T-helper 1 cell treated with Interleukin-12 subunit alpha and Interleukin-12 subunit beta and Interleukin-4 antibody, amounts not matched to agents 30 μg/mL and 1 μg/mL, for 36 hours (primary cell): ENCODE measurements around the gene DPH2.

Source experiments
- H3K27ac Mint-ChIP-seq: one replicate; pipeline ENCODE4 v1.8.0; 2021; ENCODE audit warnings: mild to moderate bottlenecking, mixed read lengths
- H3K27me3 Mint-ChIP-seq: one replicate; pipeline ENCODE4 v1.8.0; 2021; ENCODE audit warnings: low read depth, mixed read lengths
- H3K36me3 Mint-ChIP-seq: one replicate; pipeline ENCODE4 v1.8.0; 2021; ENCODE audit warnings: low read depth, mixed read lengths
- H3K4me1 Mint-ChIP-seq: one replicate; pipeline ENCODE4 v1.8.0; 2021; ENCODE audit warnings: low read depth, mixed read lengths
- H3K4me3 Mint-ChIP-seq: one replicate; pipeline ENCODE4 v1.8.0; 2021; ENCODE audit warnings: mild to moderate bottlenecking, moderate library complexity, mixed read lengths
- H3K9me3 Mint-ChIP-seq: one replicate; pipeline ENCODE4 v1.8.0; 2021; ENCODE audit warnings: mixed read lengths

The DPH2 gene

GRCh38 chr1:43980255-43981134, 10.7 kb downstream of the DPH2 start:
- Mint-ChIP-seq H3K4me1 (peaks cover 38% of the 10 kb centered on the region), H3K9me3 (no peaks in the 10 kb centered on the region), H3K36me3 (peaks cover 18% of the 10 kb centered on the region), H3K4me3 (peak overlapping the region; percentile 82), H3K27ac (no peak overlapping the region), H3K27me3 (no peaks in the 10 kb centered on the region)

GRCh38 chr1:43981135-43981491, 11.3 kb downstream of the DPH2 start:
- Mint-ChIP-seq H3K27ac (no peak overlapping the region), H3K27me3 (no peaks in the 10 kb centered on the region), H3K36me3 (peaks cover 18% of the 10 kb centered on the region), H3K9me3 (no peaks in the 10 kb centered on the region), H3K4me3 (no peak overlapping the region), H3K4me1 (peaks cover 32% of the 10 kb centered on the region)

- Mint-ChIP-seq H3K27ac (no peak overlapping the region), H3K4me1 (peaks cover 28% of the 10 kb centered on the region), H3K9me3 (no peaks in the 10 kb centered on the region), H3K4me3 (no peak overlapping the region), H3K27me3 (no peaks in the 10 kb centered on the region), H3K36me3 (peaks cover 18% of the 10 kb centered on the region)
Measured at GRCh38 chr1:43981636-43982035, 11.8 kb downstream of the DPH2 start.

- no peaks in the 10 kb centered on the region for H3K27me3 Mint-ChIP-seq
- H3K4me1 Mint-ChIP-seq: peaks cover 23% of the 10 kb centered on the region
- H3K4me3 Mint-ChIP-seq: no peak overlapping the region
- H3K36me3 Mint-ChIP-seq: peaks cover 12% of the 10 kb centered on the region
- H3K27ac Mint-ChIP-seq: no peak overlapping the region
- no peaks in the 10 kb centered on the region for H3K9me3 Mint-ChIP-seq
Measured at GRCh38 chr1:43982241-43982640, 12.4 kb downstream of the DPH2 start.

GRCh38 chr1:43982808-43983207, 13.0 kb downstream of the DPH2 start:
- no peak overlapping the region for H3K27ac Mint-ChIP-seq
- H3K9me3 Mint-ChIP-seq: no peaks in the 10 kb centered on the region
- no peak overlapping the region for H3K4me3 Mint-ChIP-seq
- H3K27me3 Mint-ChIP-seq: no peaks in the 10 kb centered on the region
- peaks cover 6% of the 10 kb centered on the region for H3K36me3 Mint-ChIP-seq
- H3K4me1 Mint-ChIP-seq: peaks cover 18% of the 10 kb centered on the region

GRCh38 chr1:43983253-43983899, 13.6 kb downstream of the DPH2 start:
- Mint-ChIP-seq H3K27ac (no peak overlapping the region), H3K4me1 (peaks cover 16% of the 10 kb centered on the region)

GRCh38 chr1:43984855-43985254, 15.0 kb downstream of the DPH2 start:
- no peaks in the 10 kb centered on the region for H3K9me3 Mint-ChIP-seq
- no peaks in the 10 kb centered on the region for H3K27me3 Mint-ChIP-seq
- H3K4me1 Mint-ChIP-seq: peaks cover 11% of the 10 kb centered on the region
- peaks cover under 1% of the 10 kb centered on the region for H3K36me3 Mint-ChIP-seq
- H3K4me3 Mint-ChIP-seq: no peak overlapping the region
- no peak overlapping the region for H3K27ac Mint-ChIP-seq

More at GRCh38 chr1:43983253-43983899, 13.6 kb downstream of the DPH2 start:
- H3K4me3 Mint-ChIP-seq: no peak overlapping the region
- peaks cover 2% of the 10 kb centered on the region for H3K36me3 Mint-ChIP-seq
- no peaks in the 10 kb centered on the region for H3K27me3 Mint-ChIP-seq
- no peaks in the 10 kb centered on the region for H3K9me3 Mint-ChIP-seq

GRCh38 chr1:43985984-43986595, 16.3 kb downstream of the DPH2 start:
- Mint-ChIP-seq H3K4me3 (no peak overlapping the region), H3K36me3 (no peaks in the 10 kb centered on the region), H3K27ac (no peak overlapping the region), H3K27me3 (no peaks in the 10 kb centered on the region), H3K9me3 (no peaks in the 10 kb centered on the region), H3K4me1 (peaks cover 4% of the 10 kb centered on the region)

GRCh38 chr1:43986712-43987111, 16.9 kb downstream of the DPH2 start:
- Mint-ChIP-seq H3K27ac (no peak overlapping the region), H3K4me3 (no peak overlapping the region), H3K4me1 (peaks cover 4% of the 10 kb centered on the region), H3K27me3 (no peaks in the 10 kb centered on the region), H3K36me3 (no peaks in the 10 kb centered on the region), H3K9me3 (no peaks in the 10 kb centered on the region)

- H3K27ac Mint-ChIP-seq: no peak overlapping the region
- no peaks in the 10 kb centered on the region for H3K27me3 Mint-ChIP-seq
- peaks cover 7% of the 10 kb centered on the region for H3K4me1 Mint-ChIP-seq
- H3K36me3 Mint-ChIP-seq: no peaks in the 10 kb centered on the region
- no peaks in the 10 kb centered on the region for H3K9me3 Mint-ChIP-seq
- H3K4me3 Mint-ChIP-seq: no peak overlapping the region
Measured at GRCh38 chr1:43987159-43987902, 17.5 kb downstream of the DPH2 start.

GRCh38 chr1:43990271-43991199, 20.7 kb downstream of the DPH2 start:
- Mint-ChIP-seq H3K36me3 (no peaks in the 10 kb centered on the region), H3K27me3 (no peaks in the 10 kb centered on the region), H3K27ac (no peak overlapping the region), H3K9me3 (no peaks in the 10 kb centered on the region), H3K4me3 (peak overlapping the region; percentile 94), H3K4me1 (peaks cover 11% of the 10 kb centered on the region)

- Mint-ChIP-seq H3K27me3 (no peaks in the 10 kb centered on the region), H3K27ac (no peak overlapping the region), H3K4me1 (peaks cover 11% of the 10 kb centered on the region), H3K9me3 (no peaks in the 10 kb centered on the region), H3K4me3 (peak overlapping the region; percentile 94), H3K36me3 (no peaks in the 10 kb centered on the region)
Measured at GRCh38 chr1:43991200-43991475, 21.3 kb downstream of the DPH2 start.

- Mint-ChIP-seq H3K9me3 (no peaks in the 10 kb centered on the region), H3K27me3 (no peaks in the 10 kb centered on the region), H3K4me1 (peaks cover 11% of the 10 kb centered on the region), H3K27ac (peak within 1 kb of the TSS; percentile 85), H3K4me3 (peak within 1 kb of the TSS; percentile 94), H3K36me3 (no peaks in the 10 kb centered on the region)
Measured at GRCh38 chr1:43991476-43992231, 21.8 kb downstream of the DPH2 start, which contains the start of gene CCDC24. TSS of gene CCDC24 (plus strand) at chr1:43991599. CDS start at chr1:43991879, 280 bp downstream.
